ENCODE data around the gene DNM1. TPM values are rescaled to one million over a fixed set of nuclear protein-coding genes. Genes with fewer than 3 reads are reported as not detected.
A peak's percentile ranks its signal among the peaks of the same experiment; 100 is the strongest.

DNM1 gene
- total and polyA plus RNA-seq, 2 experiments from 2014 or later: 24.3 to 42.3 TPM

DNA sequence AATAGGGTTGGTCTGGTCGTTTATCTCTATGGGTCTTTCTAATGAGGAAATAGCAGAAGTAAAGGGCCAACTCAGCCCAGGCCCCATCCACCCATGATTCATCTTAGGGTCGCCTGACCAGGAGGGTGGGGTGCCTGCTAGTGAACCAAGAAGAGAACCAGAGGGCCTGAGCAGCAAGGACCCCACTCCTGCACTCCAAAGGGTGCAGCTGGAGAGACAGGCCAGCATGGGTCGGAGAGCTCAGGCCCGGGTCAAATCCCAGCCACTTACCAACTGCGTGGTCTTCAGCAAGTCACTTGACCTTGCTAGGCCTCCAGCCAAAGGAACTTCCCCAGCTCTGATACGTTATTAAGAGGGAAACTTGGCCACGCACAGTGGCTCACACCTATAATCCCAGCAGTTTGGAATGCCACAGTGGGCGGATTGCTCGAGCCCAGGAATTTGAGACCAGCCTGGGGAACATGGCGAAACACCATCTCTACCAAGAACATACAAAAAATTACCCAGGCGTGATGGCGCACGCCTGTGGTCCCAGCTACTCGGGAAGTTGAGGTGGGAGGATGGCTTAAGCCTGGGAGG, 38.8 kb upstream of the DNM1 start:
- H3K4me1 ChIP-seq (ENCODE audit: low read depth): no peaks in the 10 kb centered on the region
- H3K4me3 ChIP-seq: no peak overlapping the region
- no peaks in the 10 kb centered on the region for H3K9me3 ChIP-seq (ENCODE audit: low read depth)
- no peaks in the 10 kb centered on the region for H3K27me3 ChIP-seq
- peaks cover 35% of the 10 kb centered on the region for H3K36me3 ChIP-seq
- TF ChIP-seq, protein P1, sequence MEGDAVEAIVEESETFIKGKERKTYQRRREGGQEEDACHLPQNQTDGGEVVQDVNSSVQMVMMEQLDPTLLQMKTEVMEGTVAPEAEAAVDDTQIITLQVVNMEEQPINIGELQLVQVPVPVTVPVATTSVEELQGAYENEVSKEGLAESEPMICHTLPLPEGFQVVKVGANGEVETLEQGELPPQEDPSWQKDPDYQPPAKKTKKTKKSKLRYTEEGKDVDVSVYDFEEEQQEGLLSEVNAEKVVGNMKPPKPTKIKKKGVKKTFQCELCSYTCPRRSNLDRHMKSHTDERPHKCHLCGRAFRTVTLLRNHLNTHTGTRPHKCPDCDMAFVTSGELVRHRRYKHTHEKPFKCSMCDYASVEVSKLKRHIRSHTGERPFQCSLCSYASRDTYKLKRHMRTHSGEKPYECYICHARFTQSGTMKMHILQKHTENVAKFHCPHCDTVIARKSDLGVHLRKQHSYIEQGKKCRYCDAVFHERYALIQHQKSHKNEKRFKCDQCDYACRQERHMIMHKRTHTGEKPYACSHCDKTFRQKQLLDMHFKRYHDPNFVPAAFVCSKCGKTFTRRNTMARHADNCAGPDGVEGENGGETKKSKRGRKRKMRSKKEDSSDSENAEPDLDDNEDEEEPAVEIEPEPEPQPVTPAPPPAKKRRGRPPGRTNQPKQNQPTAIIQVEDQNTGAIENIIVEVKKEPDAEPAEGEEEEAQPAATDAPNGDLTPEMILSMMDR (IDR thresholded peaks at IDR 0.05; ENCODE audit: low read depth, low read length): no peak
- peak overlapping the region; percentile 54 for H3K27ac ChIP-seq
- DNase-seq (ENCODE audit: low read depth in 1 of 2, low spot score in 1 of 2): no peak

DNA sequence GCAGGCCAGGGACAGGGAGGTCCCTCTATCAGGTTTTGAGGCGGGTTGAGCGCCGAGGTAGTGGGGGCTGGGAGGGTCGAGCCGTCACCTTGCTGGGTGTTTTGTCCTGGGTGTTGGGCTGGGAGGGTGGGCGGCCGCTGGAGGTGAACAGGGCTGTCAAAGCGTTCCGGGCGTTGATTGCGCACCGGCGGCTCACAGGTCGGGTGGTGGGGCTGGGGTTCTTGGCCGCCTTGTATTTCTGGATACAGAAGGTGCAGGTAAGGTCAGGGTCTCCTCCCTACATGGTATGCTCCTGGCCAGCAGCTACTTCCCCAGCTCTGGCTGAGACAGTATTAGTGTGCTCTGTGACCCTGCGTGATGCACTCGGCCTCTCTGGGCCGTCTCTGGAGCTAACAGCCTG, 37.0 kb upstream of the DNM1 start:
- no peaks in the 10 kb centered on the region for H3K4me1 ChIP-seq (ENCODE audit: low read depth)
- H3K9me3 ChIP-seq (ENCODE audit: low read depth): no peaks in the 10 kb centered on the region
- H3K36me3 ChIP-seq: peaks cover 47% of the 10 kb centered on the region
- no peak for DNase-seq (ENCODE audit: low read depth in 1 of 2, low spot score in 1 of 2)
- H3K4me3 ChIP-seq: no peak overlapping the region
- H3K27ac ChIP-seq: no peak overlapping the region
- no peaks in the 10 kb centered on the region for H3K27me3 ChIP-seq
- TF ChIP-seq, protein P1 (IDR thresholded peaks at IDR 0.05; ENCODE audit: low read depth, low read length): no peak

GRCh38 chr9:128167209-128167608, 36.0 kb upstream of the DNM1 start:
- DNase-seq (ENCODE audit: low read depth in 1 of 2, low spot score in 1 of 2): no peak
- Histone ChIP-seq H3K4me3 (no peak overlapping the region), H3K36me3 (peaks cover 47% of the 10 kb centered on the region), H3K9me3 (ENCODE audit: low read depth) (no peaks in the 10 kb centered on the region), H3K27ac (no peak overlapping the region), H3K27me3 (no peaks in the 10 kb centered on the region), H3K4me1 (ENCODE audit: low read depth) (no peaks in the 10 kb centered on the region)
- TF ChIP-seq, protein P1 (IDR thresholded peaks at IDR 0.05; ENCODE audit: low read depth, low read length): no peak

- no peak for DNase-seq (ENCODE audit: low read depth in 1 of 2, low spot score in 1 of 2)
- Histone ChIP-seq H3K4me1 (ENCODE audit: low read depth) (no peaks in the 10 kb centered on the region), H3K4me3 (no peak overlapping the region), H3K36me3 (peaks cover 51% of the 10 kb centered on the region), H3K9me3 (ENCODE audit: low read depth) (no peaks in the 10 kb centered on the region), H3K27me3 (no peaks in the 10 kb centered on the region), H3K27ac (no peak overlapping the region)
- TF ChIP-seq, protein P1 (IDR thresholded peaks at IDR 0.05; ENCODE audit: low read depth, low read length): no peak
These were observed 34.4 kb upstream of the DNM1 start for GRCh38 chr9:128168731-128169308.

DNA sequence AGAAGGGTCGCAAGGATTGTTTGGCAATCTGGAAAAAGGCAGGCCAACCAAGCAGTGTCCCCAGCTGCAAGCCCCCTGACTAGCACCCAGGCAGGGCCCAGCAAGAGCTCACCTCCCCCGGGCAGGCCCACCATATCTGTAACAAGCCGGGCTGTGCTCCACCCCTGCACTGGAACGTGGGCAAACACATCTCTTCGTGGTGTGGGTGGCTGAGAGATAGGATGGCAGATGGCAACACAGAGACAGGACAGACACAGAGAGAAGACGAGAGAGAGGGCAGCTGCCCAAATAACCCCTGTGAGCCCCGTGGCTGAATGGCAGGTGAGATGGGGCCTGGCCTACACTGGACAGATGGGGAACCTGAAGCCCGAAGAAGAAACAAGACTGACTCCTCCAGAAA, 33.7 kb upstream of the DNM1 start:
- Histone ChIP-seq H3K9me3 (ENCODE audit: low read depth) (no peaks in the 10 kb centered on the region), H3K4me1 (ENCODE audit: low read depth) (no peaks in the 10 kb centered on the region), H3K27me3 (no peaks in the 10 kb centered on the region), H3K36me3 (peaks cover 47% of the 10 kb centered on the region), H3K27ac (no peak overlapping the region), H3K4me3 (no peak overlapping the region)
- TF ChIP-seq, protein P1 (IDR thresholded peaks at IDR 0.05; ENCODE audit: low read depth, low read length): no peak
- no peak for DNase-seq (ENCODE audit: low read depth in 1 of 2, low spot score in 1 of 2)
